Gastroesophageal sphincter (tissue), 4 donors: ENCODE data around the gene DHX35. TPM values are rescaled to one million over a fixed set of nuclear protein-coding genes. Genes with fewer than 3 reads are reported as not detected.

ENCODE experiments used
- ATAC-seq: fragments of 150-250 bp; one replicate; pipeline ENCODE4 v1.9.1; 2016; ENCODE audit warnings: mild to moderate bottlenecking, moderate library complexity
- H3K27ac ChIP-seq, 4 donors: fragments of 200-600 bp; sonication (generic) in 3 of 4; 1 replicate in 3 of 4; 2 replicates in 1 of 4; pipeline ENCODE4 v1.5.1; 2016 to 2019
- H3K27me3 ChIP-seq: fragments of 200-600 bp; sonication (generic); one replicate; pipeline ENCODE4 v1.5.1; 2019
- H3K36me3 ChIP-seq, 2 donors: fragments of 200-600 bp; sonication (generic); one replicate each; pipeline ENCODE4 v1.5.1; 2019; ENCODE audit warnings: control low read depth in 1 of 2
- H3K4me1 ChIP-seq, 3 donors: fragments of 200-600 bp; sonication (generic); 1 replicate in 2 of 3; 2 replicates in 1 of 3; pipeline ENCODE4 v1.5.1; 2016 to 2019; ENCODE audit warnings: control low read depth in 2 of 3
- H3K4me3 ChIP-seq, 2 donors: fragments of 200-600 bp; sonication (generic); one replicate each; pipeline ENCODE4 v1.5.1; 2019; ENCODE audit warnings: mild to moderate bottlenecking in 1 of 2, moderate library complexity in 1 of 2
- H3K9me3 ChIP-seq, 3 donors: fragments of 200-600 bp; sonication (generic); one replicate each; pipeline ENCODE4 v1.5.1; 2017 to 2019; ENCODE audit warnings: control low read depth in 2 of 3
- EP300 ChIP-seq: sonication (generic); formaldehyde crosslinking; IDR thresholded peaks from one replicate; pipeline ENCODE4 v1.6.1; 2017; ENCODE audit warnings: antibody characterized with exemption, mild to moderate bottlenecking
- POLR2A ChIP-seq, 2 donors: fragments of 450-650 bp; IDR thresholded peaks; one replicate each; pipeline ENCODE4 v1.6.1; 2017; ENCODE audit warnings: antibody characterized with exemption in 2 of 2, mild to moderate bottlenecking in 2 of 2, moderate library complexity in 1 of 2
- POLR2AphosphoS5 ChIP-seq: sonication (generic); formaldehyde crosslinking; IDR thresholded peaks from one replicate; pipeline ENCODE4 v1.6.1; 2017; ENCODE audit warnings: antibody characterized with exemption
- WGBS, 2 donors: methylation state at CpG; one replicate each; pipeline ENCODE4 v1.1.5; 2018; ENCODE audit warnings: low coverage in 1 of 2; 5-methylcytosine and 5-hydroxymethylcytosine counted together
- total RNA-seq, 4 donors: library from RNA; depleted of rRNA; stranded (reverse); fragments of >200 nt; gene quantifications; one replicate each; pipeline ENCODE4 v1.1.0, GENCODE V29; 2016
- TF ChIP-seq, protein P1 (sequence below), 4 experiments: fragments of 200-600 bp in 2 of 4; fragments of 450-650 bp in 2 of 4; sonication (generic) in 1 of 4; IDR thresholded peaks; one replicate each; pipeline ENCODE4 v1.5.1; 2017 to 2019; ENCODE audit warnings: antibody characterized with exemption in 4 of 4, mild to moderate bottlenecking in 2 of 4, moderate library complexity in 2 of 4

The DHX35 gene
- total RNA-seq, 4 donors from 2014 or later = 23.0 to 34.1 (median 25.6) TPM

DNA sequence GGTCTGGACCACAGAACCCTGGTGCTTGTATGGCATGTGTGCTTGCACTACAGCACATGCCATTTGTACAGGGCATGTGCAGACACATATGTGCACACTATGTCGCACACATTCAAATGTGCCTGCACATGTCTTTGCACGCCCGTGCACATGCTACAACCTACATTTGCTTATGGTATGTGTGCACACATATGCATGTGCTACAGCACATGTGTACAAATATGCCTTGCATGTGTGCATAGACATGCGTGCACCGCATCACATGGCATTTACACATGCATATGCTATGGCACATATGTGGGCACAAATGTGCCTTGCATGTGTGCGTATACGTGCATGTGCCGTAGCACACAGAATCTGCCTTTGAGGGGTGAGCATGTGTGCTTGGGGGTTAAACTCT is 90.5 kb downstream of the DHX35 start:
- no peaks in the 10 kb centered on the region for H3K9me3 ChIP-seq
- H3K4me1 ChIP-seq = peaks cover 0 to 31% (median 7%) of the 10 kb centered on the region in 3 donors
- no peak overlapping the region for H3K27ac ChIP-seq
- no peaks in the 10 kb centered on the region for H3K36me3 ChIP-seq
- H3K27me3 ChIP-seq = peaks cover 24% of the 10 kb centered on the region
- H3K4me3 ChIP-seq = no peak overlapping the region
- ATAC-seq = no peak
- TF ChIP-seq POLR2A (IDR thresholded peaks at IDR 0.05) = no peak
- TF ChIP-seq POLR2AphosphoS5 = no peak
- no peak for TF ChIP-seq EP300
- TF ChIP-seq, protein P1, sequence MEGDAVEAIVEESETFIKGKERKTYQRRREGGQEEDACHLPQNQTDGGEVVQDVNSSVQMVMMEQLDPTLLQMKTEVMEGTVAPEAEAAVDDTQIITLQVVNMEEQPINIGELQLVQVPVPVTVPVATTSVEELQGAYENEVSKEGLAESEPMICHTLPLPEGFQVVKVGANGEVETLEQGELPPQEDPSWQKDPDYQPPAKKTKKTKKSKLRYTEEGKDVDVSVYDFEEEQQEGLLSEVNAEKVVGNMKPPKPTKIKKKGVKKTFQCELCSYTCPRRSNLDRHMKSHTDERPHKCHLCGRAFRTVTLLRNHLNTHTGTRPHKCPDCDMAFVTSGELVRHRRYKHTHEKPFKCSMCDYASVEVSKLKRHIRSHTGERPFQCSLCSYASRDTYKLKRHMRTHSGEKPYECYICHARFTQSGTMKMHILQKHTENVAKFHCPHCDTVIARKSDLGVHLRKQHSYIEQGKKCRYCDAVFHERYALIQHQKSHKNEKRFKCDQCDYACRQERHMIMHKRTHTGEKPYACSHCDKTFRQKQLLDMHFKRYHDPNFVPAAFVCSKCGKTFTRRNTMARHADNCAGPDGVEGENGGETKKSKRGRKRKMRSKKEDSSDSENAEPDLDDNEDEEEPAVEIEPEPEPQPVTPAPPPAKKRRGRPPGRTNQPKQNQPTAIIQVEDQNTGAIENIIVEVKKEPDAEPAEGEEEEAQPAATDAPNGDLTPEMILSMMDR (IDR thresholded peaks at IDR 0.05) = no peak
- WGBS, 2 donors = 90 to 91% methylated on average over 6 to 7 of the region's 8 CpGs

DNA sequence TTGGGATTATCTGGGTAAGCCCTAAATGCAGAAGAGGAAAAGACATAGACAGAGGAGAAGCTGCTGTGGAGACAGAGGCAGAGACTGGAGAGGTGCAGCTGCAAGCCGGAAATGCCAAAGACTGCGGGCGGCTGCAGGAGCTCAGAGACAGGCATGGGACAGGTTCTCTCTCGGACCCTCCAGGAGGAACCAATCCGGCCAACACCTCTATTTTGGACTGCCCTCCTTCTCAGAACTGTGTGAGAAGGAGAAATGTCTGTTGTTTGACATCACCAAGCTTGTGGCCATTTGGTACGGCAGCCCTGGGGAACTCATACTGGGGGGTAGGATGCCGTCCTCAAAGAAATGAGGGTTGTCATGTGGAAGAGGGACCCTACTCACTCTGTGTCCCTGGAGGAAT is 95.0 kb downstream of the DHX35 start:
- Histone ChIP-seq H3K27me3 (peaks cover 21% of the 10 kb centered on the region), H3K9me3 (no peaks in the 10 kb centered on the region), H3K4me3 (no peak overlapping the region), H3K4me1 (no peaks in the 10 kb centered on the region), H3K27ac (no peak overlapping the region), H3K36me3 (no peaks in the 10 kb centered on the region)
- WGBS, 2 donors = 60 to 78% methylated on average over 3 of the region's 7 CpGs
- TF ChIP-seq, protein P1 (IDR thresholded peaks at IDR 0.05) = no peak
- no peak for TF ChIP-seq POLR2A (IDR thresholded peaks at IDR 0.05)
- no peak for TF ChIP-seq POLR2AphosphoS5
- TF ChIP-seq EP300 = no peak
- no peak for ATAC-seq

DNA sequence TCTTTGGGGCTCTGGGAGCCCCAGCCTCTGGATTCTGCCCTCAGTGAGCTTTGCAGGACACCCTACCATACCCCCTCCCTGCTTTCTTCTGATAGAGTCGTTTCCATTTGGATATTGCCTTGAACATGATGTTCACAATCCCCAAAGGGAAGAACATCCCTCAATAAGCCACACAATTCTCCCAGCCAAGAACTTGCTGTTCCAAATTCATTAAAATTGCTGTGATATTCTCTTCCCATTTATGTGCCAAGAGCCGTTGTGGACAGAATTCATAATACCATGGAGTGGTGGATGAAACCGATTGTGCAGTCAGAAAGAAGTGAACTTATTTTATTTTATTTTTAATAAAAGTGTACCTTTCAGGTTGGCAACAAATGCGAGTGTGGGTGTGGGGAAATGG is 95.8 kb downstream of the DHX35 start:
- Histone ChIP-seq H3K27ac (no peak overlapping the region), H3K4me1 (no peaks in the 10 kb centered on the region), H3K36me3 (no peaks in the 10 kb centered on the region), H3K4me3 (no peak overlapping the region), H3K9me3 (no peaks in the 10 kb centered on the region), H3K27me3 (peaks cover 14% of the 10 kb centered on the region)
- TF ChIP-seq EP300 = no peak
- no peak for TF ChIP-seq POLR2AphosphoS5
- TF ChIP-seq, protein P1 (IDR thresholded peaks at IDR 0.05) = no peak
- TF ChIP-seq POLR2A (IDR thresholded peaks at IDR 0.05) = no peak
- 70 to 80% methylated on average over 3 to 4 of the region's 4 CpGs for WGBS, 2 donors
- no peak for ATAC-seq

DNA sequence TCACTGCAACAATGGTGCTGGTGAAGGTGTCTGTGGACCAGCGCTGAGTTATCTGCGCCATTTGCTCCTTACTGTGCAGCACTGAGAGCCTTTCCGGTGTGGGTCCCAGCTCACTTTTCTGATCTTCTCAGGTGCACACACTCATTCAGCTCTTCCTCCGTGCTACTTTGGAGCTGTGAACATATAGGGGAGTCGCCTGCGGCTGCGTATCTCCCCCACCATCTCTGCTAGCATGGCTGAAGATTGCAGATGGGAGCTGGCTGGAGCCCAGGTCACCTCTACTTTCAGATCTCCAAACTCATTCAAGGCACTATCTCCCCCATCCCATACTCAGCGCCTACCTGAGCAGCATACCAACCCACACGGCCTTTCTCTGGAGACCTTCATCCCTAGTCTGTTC is 96.9 kb downstream of the DHX35 start:
- Histone ChIP-seq H3K4me1 (no peaks in the 10 kb centered on the region), H3K4me3 (no peak overlapping the region), H3K36me3 (no peaks in the 10 kb centered on the region), H3K27me3 (peaks cover 9% of the 10 kb centered on the region), H3K27ac (no peak overlapping the region), H3K9me3 (no peaks in the 10 kb centered on the region)
- ATAC-seq = no peak
- TF ChIP-seq POLR2A (IDR thresholded peaks at IDR 0.05) (no peak), POLR2AphosphoS5 (no peak), EP300 (no peak)
- TF ChIP-seq, protein P1 (IDR thresholded peaks at IDR 0.05) = no peak
- 91 to 93% methylated on average over 3 to 7 of the region's 9 CpGs for WGBS, 2 donors

DNA sequence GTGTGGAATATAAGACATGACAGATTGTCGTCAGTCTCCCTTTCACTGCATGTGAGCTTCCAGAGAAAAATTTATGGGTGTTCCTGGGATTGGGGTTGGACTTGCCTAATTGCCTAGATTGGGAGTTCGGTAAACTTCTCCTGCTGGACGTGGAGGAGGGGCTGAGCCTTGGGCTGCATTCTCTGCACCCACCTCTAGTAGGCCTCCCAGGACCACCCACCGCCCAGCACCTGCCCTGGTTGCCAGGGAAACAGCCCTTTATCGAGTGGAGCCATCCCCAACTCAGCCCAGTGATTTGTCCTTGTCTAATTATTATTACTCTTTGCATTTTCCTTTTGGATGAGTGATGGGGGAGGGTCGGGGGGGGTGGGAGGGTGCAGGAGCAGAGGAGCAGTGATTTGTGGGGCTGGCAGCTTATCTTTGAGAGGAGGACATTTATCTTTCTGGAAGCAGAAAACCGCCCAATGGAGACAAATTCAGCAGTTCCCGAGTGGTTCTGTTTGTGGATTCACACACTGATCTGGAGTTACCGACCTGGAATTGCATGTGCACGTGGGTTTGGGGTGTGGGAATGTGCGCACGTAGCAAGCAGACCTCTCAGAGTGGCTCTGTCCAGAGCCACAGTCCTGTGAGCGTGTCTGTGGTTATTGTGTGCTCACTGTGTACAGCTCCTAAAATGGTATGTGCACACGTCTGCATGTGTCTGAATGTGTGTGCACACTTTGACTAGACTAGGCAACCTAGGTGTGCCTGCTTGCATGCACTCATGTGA is 104.5 kb downstream of the DHX35 start:
- no peak for TF ChIP-seq EP300
- TF ChIP-seq POLR2AphosphoS5 = no peak
- TF ChIP-seq, protein P1 (IDR thresholded peaks at IDR 0.05) = no peak
- TF ChIP-seq POLR2A (IDR thresholded peaks at IDR 0.05) = no peak
- H3K9me3 ChIP-seq = peaks cover 0 to 15% (median 0%) of the 10 kb centered on the region in 3 donors
- no peaks in the 10 kb centered on the region for H3K36me3 ChIP-seq
- 29 to 79% methylated on average over 2 to 4 of the region's 14 CpGs for WGBS, 2 donors
- H3K27ac ChIP-seq = no peak overlapping the region
- no peaks in the 10 kb centered on the region for H3K4me1 ChIP-seq
- peaks cover 51% of the 10 kb centered on the region for H3K27me3 ChIP-seq
- ATAC-seq = no peak
- no peak overlapping the region for H3K4me3 ChIP-seq
